ENCODE measurements around the gene PPP3R1. TPM values are rescaled to one million over a fixed set of nuclear protein-coding genes. Genes with fewer than 3 reads are reported as not detected.

PPP3R1 gene
- total RNA-seq, 4 donors from 2014 or later = 25.8 to 32.7 (median 28.2) TPM

DNA sequence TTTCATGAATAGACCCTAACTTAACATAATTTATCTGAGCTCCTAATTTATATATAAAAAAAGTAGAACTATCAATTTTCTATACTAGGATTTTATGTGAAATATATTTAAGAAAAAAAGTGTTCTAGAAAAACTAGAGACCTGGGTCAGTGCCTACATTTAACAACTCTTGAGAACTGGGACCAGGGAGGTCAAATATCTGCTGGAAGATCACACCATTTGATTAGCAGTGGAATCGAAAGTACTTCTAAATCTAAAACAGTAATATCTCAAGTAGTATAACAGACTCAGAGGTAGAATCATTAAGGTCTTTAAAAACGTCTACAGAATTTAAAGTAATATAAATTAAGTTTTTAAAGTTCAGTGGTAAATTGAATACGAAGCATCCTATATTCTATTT lies 34.6 kb downstream of the PPP3R1 start:
- Histone ChIP-seq H3K36me3 (peaks cover 0 to 16% (median 0%) of the 10 kb centered on the region in 3 donors), H3K4me3 (no peak overlapping the region), H3K27me3 (no peaks in the 10 kb centered on the region), H3K27ac (no peak overlapping the region), H3K4me1 (peaks cover 0 to 44% (median 9%) of the 10 kb centered on the region in 3 donors), H3K9me3 (no peaks in the 10 kb centered on the region)
- WGBS, 2 donors = 46 to 59% methylated on average over 3 of the region's 3 CpGs
- intact Hi-C loops (cut with DNase I) = no loop called here
- no peak for TF ChIP-seq POLR2A (IDR thresholded peaks at IDR 0.05)
- TF ChIP-seq CTCF (IDR thresholded peaks at IDR 0.05) = no peak
- DNase-seq = no peak

DNA sequence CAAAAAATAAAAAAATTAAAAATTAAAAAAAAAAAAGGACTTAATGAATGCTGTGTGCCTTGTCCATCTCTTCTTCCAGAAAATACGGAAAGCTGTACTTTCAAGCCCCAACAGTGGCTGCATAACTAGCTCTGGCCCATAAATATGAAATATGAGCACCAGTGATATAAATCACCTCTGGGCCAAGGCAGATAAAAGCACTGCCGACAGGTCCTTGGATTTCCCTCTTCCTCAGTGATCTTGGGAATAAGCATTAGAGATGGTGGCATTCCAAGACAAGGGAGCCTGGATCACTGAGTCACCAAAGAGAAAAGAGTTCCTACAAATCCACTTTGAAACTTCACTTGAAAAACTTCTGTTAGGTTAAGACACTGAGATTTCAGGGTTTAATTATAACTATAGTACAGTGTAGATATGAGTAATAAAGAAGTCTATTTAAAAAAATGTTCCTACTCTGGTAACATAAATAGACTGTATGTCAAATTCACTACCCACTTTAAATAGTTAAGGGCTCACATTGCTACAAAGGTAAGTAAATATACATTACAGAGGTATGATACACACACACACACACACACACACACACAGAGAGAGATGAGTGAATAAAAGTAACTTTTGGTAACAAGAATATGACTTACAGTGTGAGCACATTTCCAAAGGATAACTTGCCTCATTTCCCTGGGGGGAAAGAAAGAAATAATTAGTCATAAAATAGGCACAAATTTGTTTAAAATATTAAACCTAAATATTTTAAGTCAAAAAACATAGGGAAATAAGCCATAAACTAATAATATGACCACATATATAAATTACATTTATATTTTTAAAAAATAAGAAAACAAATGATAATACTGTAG lies 35.6 kb downstream of the PPP3R1 start:
- WGBS, 2 donors = 35 to 39% methylated on average over 2 of the region's 2 CpGs
- TF ChIP-seq CTCF (IDR thresholded peaks at IDR 0.05) (no peak), POLR2A (IDR thresholded peaks at IDR 0.05) (no peak)

DNA sequence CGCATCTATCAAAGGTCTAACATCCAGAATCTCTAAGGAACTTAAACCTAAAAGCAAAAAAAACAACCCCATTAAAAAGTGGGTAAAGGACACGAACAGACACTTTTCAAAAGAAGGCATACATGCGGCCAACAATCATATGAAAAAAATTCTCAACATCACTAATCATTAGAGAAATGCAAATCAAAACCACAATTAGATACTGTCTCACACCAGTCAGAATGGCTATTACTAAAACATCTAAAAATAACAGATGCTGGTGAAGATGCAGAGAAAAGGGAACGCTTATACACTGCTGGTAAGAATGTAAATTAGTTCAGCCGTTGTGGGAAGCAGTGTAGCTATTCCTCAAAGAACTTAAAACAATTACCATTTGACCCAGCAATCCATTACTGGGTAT lies 38.0 kb downstream of the PPP3R1 start:
- Histone ChIP-seq H3K9me3 (no peaks in the 10 kb centered on the region), H3K4me1 (peaks cover 0 to 36% (median 6%) of the 10 kb centered on the region in 3 donors), H3K27ac (no peak overlapping the region), H3K36me3 (peaks cover 0 to 20% (median 0%) of the 10 kb centered on the region in 3 donors), H3K27me3 (no peaks in the 10 kb centered on the region), H3K4me3 (no peak overlapping the region)
- intact Hi-C loops (cut with DNase I) = no loop called here
- no peak for DNase-seq
- no peak for TF ChIP-seq POLR2A (IDR thresholded peaks at IDR 0.05)
- no peak for TF ChIP-seq CTCF (IDR thresholded peaks at IDR 0.05)
- WGBS, 2 donors = 61 to 88% methylated on average over 5 of the region's 5 CpGs

More for the DNA sequence above, 35.6 kb downstream of the PPP3R1 start:
- DNase-seq = no peak
- Histone ChIP-seq H3K4me1 (peaks cover 0 to 37% (median 6%) of the 10 kb centered on the region in 3 donors), H3K4me3 (no peak overlapping the region), H3K27me3 (no peaks in the 10 kb centered on the region), H3K27ac (no peak overlapping the region), H3K9me3 (no peaks in the 10 kb centered on the region), H3K36me3 (peaks cover 0 to 20% (median 0%) of the 10 kb centered on the region in 3 donors)
- intact Hi-C loops (cut with DNase I) = no loop called here

GRCh38 chr2:68206793-68207192 lies 45.5 kb downstream of the PPP3R1 start:
- no peak for DNase-seq
- Histone ChIP-seq H3K27ac (no peak overlapping the region), H3K36me3 (peaks cover 0 to 12% (median 0%) of the 10 kb centered on the region in 3 donors), H3K4me3 (no peak overlapping the region), H3K9me3 (no peaks in the 10 kb centered on the region), H3K4me1 (peaks cover 0 to 48% (median 4%) of the 10 kb centered on the region in 3 donors), H3K27me3 (no peaks in the 10 kb centered on the region)
- TF ChIP-seq CTCF (IDR thresholded peaks at IDR 0.05) = no peak
- no peak for TF ChIP-seq POLR2A (IDR thresholded peaks at IDR 0.05)
- intact Hi-C loops (cut with DNase I) = no loop called here

GRCh38 chr2:68203587-68203986 lies 48.7 kb downstream of the PPP3R1 start:
- no peaks in the 10 kb centered on the region for H3K27me3 ChIP-seq
- 54 to 56% methylated on average over 3 of the region's 3 CpGs for WGBS, 2 donors
- no peaks in the 10 kb centered on the region for H3K9me3 ChIP-seq
- no peak overlapping the region for H3K27ac ChIP-seq
- H3K4me3 ChIP-seq = no peak overlapping the region
- peaks cover 0 to 12% (median 0%) of the 10 kb centered on the region in 3 donors for H3K36me3 ChIP-seq
- TF ChIP-seq CTCF (IDR thresholded peaks at IDR 0.05) = no peak
- TF ChIP-seq POLR2A (IDR thresholded peaks at IDR 0.05) = no peak
- peaks cover 0 to 47% (median 3%) of the 10 kb centered on the region in 3 donors for H3K4me1 ChIP-seq
- DNase-seq = no peak
- intact Hi-C loops (cut with DNase I) = no loop called here

Data from esophagus squamous epithelium (tissue), 5 donors.